ENCODE data around the gene PPP1CA. TPM values are rescaled to one million over a fixed set of nuclear protein-coding genes. Genes with fewer than 3 reads are reported as not detected.

The PPP1CA gene
- total RNA-seq, 1 experiment from 2014 or later = 319 TPM

- in situ Hi-C loops (cut with HindIII; ENCODE audit: low sequenced_read_pairs) = no loop called here
- no peak for DNase-seq (ENCODE audit: low spot score)
These were observed 18.5 kb upstream of the PPP1CA start for GRCh38 chr11:67420147-67420645.

GRCh38 chr11:67419325-67420049 lies 17.8 kb upstream of the PPP1CA start:
- DNase-seq (ENCODE audit: low spot score) = no peak
- in situ Hi-C loops (cut with HindIII; ENCODE audit: low sequenced_read_pairs) = no loop called here

GRCh38 chr11:67418476-67419281 lies 17.0 kb upstream of the PPP1CA start:
- in situ Hi-C loops (cut with HindIII; ENCODE audit: low sequenced_read_pairs) = no loop called here
- DNase-seq (ENCODE audit: low spot score) = peak; percentile 83

- no peak for DNase-seq (ENCODE audit: low spot score)
- in situ Hi-C loops (cut with HindIII; ENCODE audit: low sequenced_read_pairs) = no loop called here
These were observed 15.8 kb upstream of the PPP1CA start for GRCh38 chr11:67417425-67417824.

GRCh38 chr11:67416416-67417335 lies 15.0 kb upstream of the PPP1CA start:
- DNase-seq (ENCODE audit: low spot score) = no peak
- in situ Hi-C loops (cut with HindIII; ENCODE audit: low sequenced_read_pairs) = no loop called here

GRCh38 chr11:67415501-67416304 lies 14.0 kb upstream of the PPP1CA start, which contains the start of gene CARNS1:
CARNS1 (plus strand) TSS chr11:67415678; CDS start chr11:67416200, 522 bp downstream.
- DNase-seq (ENCODE audit: low spot score) = no peak
- in situ Hi-C loops (cut with HindIII; ENCODE audit: low sequenced_read_pairs) = no loop called here

- in situ Hi-C loops (cut with HindIII; ENCODE audit: low sequenced_read_pairs) = no loop called here
These were observed 11.7 kb upstream of the PPP1CA start for GRCh38 chr11:67413266-67413849.

GRCh38 chr11:67412495-67413179 lies 11.0 kb upstream of the PPP1CA start:
- no peak for DNase-seq (ENCODE audit: low spot score)
- in situ Hi-C loops (cut with HindIII; ENCODE audit: low sequenced_read_pairs) = no loop called here

More at GRCh38 chr11:67413266-67413849, 11.7 kb upstream of the PPP1CA start:
- DNase-seq (ENCODE audit: low spot score) = no peak

GRCh38 chr11:67411785-67412152 lies 10.1 kb upstream of the PPP1CA start:
- in situ Hi-C loops (cut with HindIII; ENCODE audit: low sequenced_read_pairs) = no loop called here

GRCh38 chr11:67410984-67411784 lies 9.5 kb upstream of the PPP1CA start:
- in situ Hi-C loops (cut with HindIII; ENCODE audit: low sequenced_read_pairs) = no loop called here
- DNase-seq (ENCODE audit: low spot score) = no peak

More at GRCh38 chr11:67411785-67412152, 10.1 kb upstream of the PPP1CA start:
- no peak for DNase-seq (ENCODE audit: low spot score)

GRCh38 chr11:67410369-67410831 lies 8.7 kb upstream of the PPP1CA start:
- no peak for DNase-seq (ENCODE audit: low spot score)
- in situ Hi-C loops (cut with HindIII; ENCODE audit: low sequenced_read_pairs) = no loop called here

- no peak for DNase-seq (ENCODE audit: low spot score)
These were observed 8.2 kb upstream of the PPP1CA start for GRCh38 chr11:67409781-67410368.

GRCh38 chr11:67409261-67409666 lies 7.6 kb upstream of the PPP1CA start:
- no peak for DNase-seq (ENCODE audit: low spot score)
- in situ Hi-C loops (cut with HindIII; ENCODE audit: low sequenced_read_pairs) = no loop called here

More at GRCh38 chr11:67409781-67410368, 8.2 kb upstream of the PPP1CA start:
- in situ Hi-C loops (cut with HindIII; ENCODE audit: low sequenced_read_pairs) = no loop called here

- no peak for DNase-seq (ENCODE audit: low spot score)
- in situ Hi-C loops (cut with HindIII; ENCODE audit: low sequenced_read_pairs) = no loop called here
These were observed 7.0 kb upstream of the PPP1CA start for GRCh38 chr11:67408437-67409200.

- DNase-seq (ENCODE audit: low spot score) = no peak
- in situ Hi-C loops (cut with HindIII; ENCODE audit: low sequenced_read_pairs) = no loop called here
These were observed 6.1 kb upstream of the PPP1CA start for GRCh38 chr11:67407688-67408163.
